GM23248 (cell line): ENCODE data around the gene UPK1B. TPM values are rescaled to one million over a fixed set of nuclear protein-coding genes. Genes with fewer than 3 reads are reported as not detected.
"Not testable (repeated sequence)": the region's sequence is repeated elsewhere in the genome, so short reads cannot be mapped to it uniquely, and the experiment has no call there.

Source experiments
- DNase-seq: peaks from one replicate; pipeline ENCODE4 v3.0.0-alpha.2; 2015
- H2AFZ ChIP-seq: fragments of 200-600 bp; sonication (generic); 2 replicates; pipeline ENCODE4 v1.6.1; 2016; ENCODE audit warnings: antibody characterized with exemption
- H3F3A ChIP-seq: fragments of 200-600 bp; sonication (generic); 2 replicates; pipeline ENCODE4 v1.6.1; 2016; ENCODE audit warnings: mild to moderate bottlenecking, antibody characterized with exemption, mixed run types; ENCODE audit not compliant: insufficient read depth
- H3K27ac ChIP-seq: fragments of 200-600 bp; sonication (generic); 2 replicates; pipeline ENCODE4 v1.5.1; 2016; ENCODE audit warnings: mild to moderate bottlenecking
- H3K27me3 ChIP-seq: fragments of 200-600 bp; sonication (generic); replicated peaks from 2 replicates; pipeline ENCODE4 v1.6.1; 2016; ENCODE audit warnings: mild to moderate bottlenecking; ENCODE audit not compliant: insufficient read depth
- H3K36me3 ChIP-seq: fragments of 200-600 bp; sonication (generic); 2 replicates; pipeline ENCODE4 v1.6.1; 2016; ENCODE audit warnings: low read depth, mild to moderate bottlenecking
- H3K4me1 ChIP-seq: fragments of 200-600 bp; sonication (generic); 2 replicates; pipeline ENCODE4 v1.6.1; 2016; ENCODE audit warnings: mild to moderate bottlenecking; ENCODE audit not compliant: insufficient read depth
- H3K4me2 ChIP-seq: fragments of 200-600 bp; sonication (generic); one replicate; pipeline ENCODE4 v1.6.1; 2016; ENCODE audit warnings: mild to moderate bottlenecking; ENCODE audit not compliant: unreplicated experiment
- H3K4me3 ChIP-seq: fragments of 200-600 bp; sonication (generic); 2 replicates; pipeline ENCODE4 v1.5.1; 2016; ENCODE audit warnings: mild to moderate bottlenecking
- H3K79me2 ChIP-seq: fragments of 200-600 bp; sonication (generic); 2 replicates; pipeline ENCODE4 v1.6.1; 2016; ENCODE audit warnings: mild to moderate bottlenecking; ENCODE audit not compliant: insufficient read depth
- H3K9ac ChIP-seq: fragments of 200-600 bp; sonication (generic); 2 replicates; pipeline ENCODE4 v1.6.1; 2016; ENCODE audit warnings: mild to moderate bottlenecking
- H3K9me2 ChIP-seq: fragments of 200-600 bp; sonication (generic); 2 replicates; pipeline ENCODE4 v1.6.1; 2016; ENCODE audit warnings: mixed run types, mild to moderate bottlenecking, moderate library complexity; ENCODE audit not compliant: insufficient read depth
- H3K9me3 ChIP-seq: fragments of 200-600 bp; sonication (generic); one replicate; pipeline ENCODE4 v1.6.1; 2017; ENCODE audit warnings: low read depth
- H4K20me1 ChIP-seq: fragments of 200-600 bp; sonication (generic); 2 replicates; pipeline ENCODE4 v1.6.0; 2016; ENCODE audit not compliant: insufficient read depth
- EZH2 ChIP-seq: fragments of 200-600 bp; sonication (generic); IDR thresholded peaks from 2 replicates; pipeline ENCODE4 v1.6.1; 2018; ENCODE audit warnings: antibody characterized with exemption, mild to moderate bottlenecking; ENCODE audit not compliant: insufficient read depth, poor library complexity, severe bottlenecking
- EZH2phosphoT487 ChIP-seq: fragments of 200-600 bp; sonication (generic); IDR thresholded peaks from 2 replicates; pipeline ENCODE4 v1.6.1; 2018; ENCODE audit warnings: antibody characterized with exemption, moderate library complexity, mild to moderate bottlenecking, low read depth; ENCODE audit not compliant: insufficient read depth
- WGBS, 2 experiments: methylation state at CpG; one replicate each; pipeline ENCODE4 v1.1.6; 2015 to 2017; ENCODE audit warnings: low lambda C conversion rate in 2 of 2, low coverage in 1 of 2; ENCODE audit errors: missing lambda C conversion rate in 2 of 2; 5-methylcytosine and 5-hydroxymethylcytosine counted together
- in situ Hi-C: fragments of 300-500 bp; cut with MboI; formaldehyde crosslinking; loops from 2 replicates; pipeline ENCODE4 v1.15.0; 2020
- polyA plus RNA-seq: library from polyadenylated mRNA; unstranded; fragments of >200 nt; fragmentation: Nextera tagmentation; extraction: Ambion mirVana; gene quantifications from 2 replicates; pipeline ENCODE4 v1.2.1, GENCODE V29; 2016
- total RNA-seq: library from RNA; depleted of rRNA; stranded (reverse); fragments of >200 nt; shearing (Covaris generic); gene quantifications from 2 replicates; pipeline ENCODE4 v1.2.3, GENCODE V29; 2014

Gene UPK1B
- total and polyA plus RNA-seq, 2 experiments from 2014 or later, result not detected

- DNase-seq, result peak; percentile 28
- Histone ChIP-seq H3K9ac (peak overlapping the region; percentile 90), H3K4me2 (peak overlapping the region; percentile 86), H3K9me3 (no peaks in the 10 kb centered on the region), H3K4me3 (peak overlapping the region; percentile 81), H3K27me3 (no peaks in the 10 kb centered on the region), H3F3A (peaks cover 51% of the 10 kb centered on the region), H4K20me1 (no peaks in the 10 kb centered on the region), H3K27ac (peak overlapping the region; percentile 77), H3K79me2 (peaks cover 57% of the 10 kb centered on the region), H3K4me1 (peaks cover 59% of the 10 kb centered on the region), H2AFZ (peak overlapping the region; percentile 4; the same call in 1 of the 2 replicates), H3K36me3 (peaks cover 4% of the 10 kb centered on the region; the same call in 1 of the 2 replicates), H3K9me2 (no peaks in the 10 kb centered on the region)
- TF ChIP-seq EZH2 (no peak), EZH2phosphoT487 (no peak)
- in situ Hi-C loops, result no loop called here
- WGBS, 2 experiments, result 48 to 52% methylated on average over 4 of the region's 4 CpGs
Observed at GRCh38 chr3:119238363-119238762, 65.0 kb downstream of the UPK1B start.

- Histone ChIP-seq H3K9me3 (no peaks in the 10 kb centered on the region), H3K4me1 (peaks cover 49% of the 10 kb centered on the region), H4K20me1 (no peaks in the 10 kb centered on the region), H3K79me2 (peaks cover 48% of the 10 kb centered on the region), H3K27ac (peak overlapping the region; percentile 77), H3K27me3 (no peaks in the 10 kb centered on the region), H3K4me2 (peak overlapping the region; percentile 86), H3F3A (peaks cover 51% of the 10 kb centered on the region), H3K9me2 (no peaks in the 10 kb centered on the region), H3K36me3 (no peaks in the 10 kb centered on the region), H2AFZ (peak overlapping the region; percentile 59), H3K4me3 (peak overlapping the region; percentile 81), H3K9ac (peak overlapping the region; percentile 90)
- no peak for TF ChIP-seq EZH2
- no peak for TF ChIP-seq EZH2phosphoT487
- 7% methylated on average over 5 of the region's 5 CpGs for WGBS, 2 experiments
- DNase-seq, result peak; percentile 39
- in situ Hi-C loops, result no loop called here
Observed at GRCh38 chr3:119239206-119239820, 65.9 kb downstream of the UPK1B start.

GRCh38 chr3:119240101-119240590 lies 66.7 kb downstream of the UPK1B start:
- TF ChIP-seq EZH2phosphoT487, result no peak
- TF ChIP-seq EZH2, result no peak
- 4 to 5% methylated on average over 15 to 16 of the region's 16 CpGs for WGBS, 2 experiments
- H3K4me1 ChIP-seq, result peaks cover 42% of the 10 kb centered on the region
- H3K4me2 ChIP-seq, result peak overlapping the region; percentile 86
- in situ Hi-C loops, result loop anchor here (10.0 kb wide), 1 partner anchor 95 kb away; the partner anchor contains the start of gene TEX55
- no peaks in the 10 kb centered on the region for H3K27me3 ChIP-seq
- peak overlapping the region; percentile 59 for H2AFZ ChIP-seq
- H3K36me3 ChIP-seq, result no peaks in the 10 kb centered on the region
- peak overlapping the region; percentile 90 for H3K9ac ChIP-seq
- DNase-seq, result peak; percentile 39
- peaks cover 48% of the 10 kb centered on the region for H3K79me2 ChIP-seq
- peak overlapping the region; percentile 77 for H3K27ac ChIP-seq
- peak overlapping the region; percentile 81 for H3K4me3 ChIP-seq
- H3K9me3 ChIP-seq, result no peaks in the 10 kb centered on the region
- H3K9me2 ChIP-seq, result no peaks in the 10 kb centered on the region
- peaks cover 44% of the 10 kb centered on the region for H3F3A ChIP-seq
- no peaks in the 10 kb centered on the region for H4K20me1 ChIP-seq

GRCh38 chr3:119240591-119241434 lies 67.4 kb downstream of the UPK1B start, which contains the start of gene B4GALT4:
TSS of gene B4GALT4 (minus strand) at chr3:119240878. CDS start at chr3:119230099, 10,779 bp downstream.
- Histone ChIP-seq H3K27me3 (no peaks in the 10 kb centered on the region), H3K36me3 (no peaks in the 10 kb centered on the region), H3K4me3 (peak within 1 kb of the TSS; percentile 81), H4K20me1 (no peaks in the 10 kb centered on the region), H3F3A (peaks cover 37% of the 10 kb centered on the region), H2AFZ (peak within 1 kb of the TSS; percentile 59), H3K79me2 (peaks cover 48% of the 10 kb centered on the region), H3K4me1 (peaks cover 36% of the 10 kb centered on the region), H3K9me3 (no peaks in the 10 kb centered on the region), H3K4me2 (peak within 1 kb of the TSS; percentile 86), H3K27ac (peak within 1 kb of the TSS; percentile 77), H3K9me2 (no peaks in the 10 kb centered on the region), H3K9ac (peak within 1 kb of the TSS; percentile 90)
- TF ChIP-seq EZH2phosphoT487, result no peak
- TF ChIP-seq EZH2, result no peak
- in situ Hi-C loops, result loop anchor here (10.0 kb wide), 1 partner anchor 96 kb away; the partner anchor contains the start of gene TEX55
- WGBS, 2 experiments, result 0 to 2% methylated on average over 50 to 69 of the region's 70 CpGs
- DNase-seq, result peak; percentile 98

- in situ Hi-C loops, result loop anchor here (10.0 kb wide), 1 partner anchor 98 kb away; the partner anchor contains the start of gene TEX55
- not testable (repeated sequence) for H4K20me1 ChIP-seq, H2AFZ ChIP-seq, H3K36me3 ChIP-seq, H3K9me3 ChIP-seq, H3K4me2 ChIP-seq, H3K27me3 ChIP-seq, DNase-seq, H3K4me3 ChIP-seq, H3K27ac ChIP-seq, H3K9ac ChIP-seq, H3K9me2 ChIP-seq
- Histone ChIP-seq H3K4me1 (peaks cover 21% of the 10 kb centered on the region), H3F3A (peaks cover 25% of the 10 kb centered on the region), H3K79me2 (peaks cover 31% of the 10 kb centered on the region)
- 84 to 87% methylated on average over 13 to 37 of the region's 49 CpGs for WGBS, 2 experiments
Observed at GRCh38 chr3:119242387-119243057, 69.1 kb downstream of the UPK1B start.

GRCh38 chr3:119243058-119243529 lies 69.7 kb downstream of the UPK1B start:
- H3K9me3 ChIP-seq, H2AFZ ChIP-seq, H3K9me2 ChIP-seq, H3K27me3 ChIP-seq, H3K27ac ChIP-seq, H4K20me1 ChIP-seq, H3K9ac ChIP-seq, DNase-seq, H3K4me3 ChIP-seq, H3K4me2 ChIP-seq, H3K36me3 ChIP-seq: not testable (repeated sequence)
- Histone ChIP-seq H3F3A (peaks cover 21% of the 10 kb centered on the region; the same call in 1 of the 2 replicates), H3K4me1 (peaks cover 16% of the 10 kb centered on the region), H3K79me2 (peaks cover 25% of the 10 kb centered on the region)
- in situ Hi-C loops, result loop anchor here (10.0 kb wide), 1 partner anchor 98 kb away; the partner anchor contains the start of gene TEX55
- WGBS, 2 experiments, result 59 to 61% methylated on average over 5 of the region's 7 CpGs
